Measurements from ENCODE around the gene UBE2D3.
"Not testable (repeated sequence)": the region's sequence is repeated elsewhere in the genome, so short reads cannot be mapped to it uniquely, and the experiment has no call there.

The UBE2D3 gene

GRCh38 chr4:102829803-102830202 is 2.5 kb upstream of the UBE2D3 start:
- DNase-seq (ENCODE audit: low read depth), result no peak

GRCh38 chr4:102828497-102828808 is 1.1 kb upstream of the UBE2D3 start:
- DNase-seq (ENCODE audit: low read depth), result no peak

GRCh38 chr4:102827674-102828496 is 534 bp upstream of the UBE2D3 start:
- DNase-seq (ENCODE audit: low read depth), result peak; percentile 99

- DNase-seq (ENCODE audit: low read depth), result no peak
Observed at GRCh38 chr4:102826105-102826889, 1.1 kb downstream of the UBE2D3 start.

GRCh38 chr4:102825261-102826091 is 1.9 kb downstream of the UBE2D3 start:
- peak; percentile 7 for DNase-seq (ENCODE audit: low read depth)

- no peak for DNase-seq (ENCODE audit: low read depth)
Observed at GRCh38 chr4:102824398-102824797, 3.0 kb downstream of the UBE2D3 start.

GRCh38 chr4:102823897-102824296 is 3.5 kb downstream of the UBE2D3 start:
- DNase-seq (ENCODE audit: low read depth), result no peak

- no peak for DNase-seq (ENCODE audit: low read depth)
Observed at GRCh38 chr4:102823464-102823863, 3.9 kb downstream of the UBE2D3 start.

GRCh38 chr4:102819588-102820365 is 7.6 kb downstream of the UBE2D3 start:
- DNase-seq (ENCODE audit: low read depth), result peak; percentile 33

GRCh38 chr4:102819100-102819499 is 8.3 kb downstream of the UBE2D3 start:
- DNase-seq (ENCODE audit: low read depth), result not testable (repeated sequence)

GRCh38 chr4:102817613-102818268 is 9.6 kb downstream of the UBE2D3 start:
- no peak for DNase-seq (ENCODE audit: low read depth)

GRCh38 chr4:102817021-102817605 is 10.2 kb downstream of the UBE2D3 start:
- no peak for DNase-seq (ENCODE audit: low read depth)

GRCh38 chr4:102815981-102816380 is 11.4 kb downstream of the UBE2D3 start:
- DNase-seq (ENCODE audit: low read depth), result no peak

- no peak for DNase-seq (ENCODE audit: low read depth)
Observed at GRCh38 chr4:102809691-102810090, 17.7 kb downstream of the UBE2D3 start.

- no peak for DNase-seq (ENCODE audit: low read depth)
Observed at GRCh38 chr4:102809190-102809589, 18.2 kb downstream of the UBE2D3 start.

- DNase-seq (ENCODE audit: low read depth), result no peak
Observed at GRCh38 chr4:102808009-102808408, 19.3 kb downstream of the UBE2D3 start.

- DNase-seq (ENCODE audit: low read depth), result no peak
Observed at GRCh38 chr4:102807345-102807744, 20.0 kb downstream of the UBE2D3 start.

GRCh38 chr4:102799816-102800215 is 27.5 kb downstream of the UBE2D3 start:
- no peak for DNase-seq (ENCODE audit: low read depth)

- DNase-seq (ENCODE audit: low read depth), result no peak
Observed at GRCh38 chr4:102794999-102795398, 32.4 kb downstream of the UBE2D3 start.

- DNase-seq (ENCODE audit: low read depth), result no peak
Observed at GRCh38 chr4:102792361-102792936, 34.9 kb downstream of the UBE2D3 start.
